HCT116 (cell line): ENCODE results near the gene DRAXIN. TPM values are rescaled to one million over a fixed set of nuclear protein-coding genes. Genes with fewer than 3 reads are reported as not detected.

Source experiments
- ATAC-seq: fragments of 200-7000 bp; cut with Tn5 transposase; 2 replicates; pipeline ENCODE4 v1.9.1; 2020; ENCODE audit warnings: mild to moderate bottlenecking, moderate library complexity
- BruUV-seq: library from RNA; stranded (reverse); fragments of 400-500 nt; replicated peaks from 2 replicates; lab custom pipeline; 2021; lab: Mats Ljungman, UMichigan
- CTCF ChIA-PET: fragments of 300-600 bp; sonication (Branson Sonifier 250); formaldehyde crosslinking; loops from one replicate; lab custom pipeline; 2021; ENCODE audit warnings: antibody characterized with exemption; lab: Charles Lee
- POLR2A ChIA-PET: fragments of 300-600, 350-600 bp; sonication (Branson Sonifier 250); formaldehyde crosslinking; loops from one replicate; lab custom pipeline; 2021; ENCODE audit warnings: antibody characterized with exemption; lab: Charles Lee
- RAD21 ChIA-PET, 2 experiments: fragments of 300-600 bp; sonication (Branson Sonifier 250); formaldehyde crosslinking; loops; one replicate each; lab custom pipeline; 2023; ENCODE audit warnings: low total read pairs in 2 of 2; ENCODE audit not compliant: uncharacterized antibody in 2 of 2, unreplicated experiment in 2 of 2, low non-redundant PET in 1 of 2; lab: Charles Lee
- DNase-seq: peaks from one replicate; pipeline ENCODE4 v3.0.0-alpha.2; 2010; ENCODE audit warnings: low read depth, low spot score
- H2AFZ ChIP-seq: fragments of 200-600 bp; shearing (Covaris generic), sonication (generic); 2 replicates; pipeline ENCODE4 v1.6.1; 2017; ENCODE audit warnings: low read depth, mixed run types, mixed read lengths, antibody characterized with exemption, low read length; ENCODE audit not compliant: poor library complexity, severe bottlenecking
- H3K27ac ChIP-seq: 2 replicates; pipeline ENCODE4 v1.5.1; 2012; ENCODE audit warnings: low read depth, low read length
- H3K27me3 ChIP-seq: fragments of 200-600 bp; sonication (generic); 2 replicates; pipeline ENCODE4 v1.6.1; 2016; ENCODE audit warnings: mixed run types, low read length, mixed read lengths; ENCODE audit not compliant: insufficient read depth
- H3K36me3 ChIP-seq, 2 experiments: fragments of 200-500 bp in 1 of 2; fragments of 200-600 bp in 1 of 2; sonication (Bioruptor generic) in 1 of 2; sonication (generic) in 1 of 2; 2 replicates each; pipeline versions ENCODE4 v1.5.1 to v1.6.1; 2014 to 2016; ENCODE audit warnings: low read length in 2 of 2, inconsistent platforms in 1 of 2, mixed read lengths in 1 of 2, mixed run types in 1 of 2; ENCODE audit not compliant: insufficient read depth in 2 of 2, control insufficient read depth in 1 of 2
- H3K4me1 ChIP-seq, 2 experiments: fragments of 200-600 bp in 1 of 2; sonication (generic) in 1 of 2; 2 replicates each; pipeline versions ENCODE4 v1.5.1 to v1.6.1; 2012 to 2017; ENCODE audit warnings: low read length in 2 of 2, inconsistent platforms in 1 of 2, mild to moderate bottlenecking in 1 of 2, mixed read lengths in 1 of 2, mixed run types in 1 of 2, moderate library complexity in 1 of 2; ENCODE audit not compliant: insufficient read depth in 2 of 2, control insufficient read depth in 1 of 2
- H3K4me2 ChIP-seq: fragments of 200-600 bp; sonication (generic); 2 replicates; pipeline ENCODE4 v1.6.1; 2017; ENCODE audit warnings: mixed run types, low read length, mixed read lengths
- H3K4me3 ChIP-seq, 2 experiments: fragments of 200-600 bp in 1 of 2; sonication (generic) in 1 of 2; replicated peaks in 1 of 2; 2 replicates each; pipeline ENCODE4 v1.5.1; 2011 to 2016; ENCODE audit warnings: low read length in 2 of 2, control low read depth in 1 of 2, low read depth in 1 of 2, mild to moderate bottlenecking in 1 of 2, mixed read lengths in 1 of 2, mixed run types in 1 of 2
- H3K79me2 ChIP-seq: fragments of 200-600 bp; sonication (generic); 2 replicates; pipeline ENCODE4 v1.6.1; 2017; ENCODE audit warnings: mild to moderate bottlenecking, mixed run types, low read length, moderate library complexity, mixed read lengths; ENCODE audit not compliant: insufficient read depth
- H3K9ac ChIP-seq: fragments of 200-600 bp; sonication (generic); 2 replicates; pipeline ENCODE4 v1.6.1; 2016; ENCODE audit warnings: low read length, mixed read lengths
- H3K9me2 ChIP-seq: fragments of 200-600 bp; sonication (generic), shearing (Covaris generic); 2 replicates; pipeline ENCODE4 v1.6.1; 2017; ENCODE audit warnings: mixed run types, mild to moderate bottlenecking, moderate library complexity; ENCODE audit not compliant: insufficient read depth
- H3K9me3 ChIP-seq, 2 experiments: fragments of 200-500 bp in 1 of 2; fragments of 200-600 bp in 1 of 2; sonication (Bioruptor generic) in 1 of 2; sonication (generic) in 1 of 2; 2 replicates each; pipeline ENCODE4 v1.6.1; 2014 to 2017; ENCODE audit warnings: low read length in 2 of 2, mixed read lengths in 2 of 2, inconsistent platforms in 1 of 2, low read depth in 1 of 2, mild to moderate bottlenecking in 1 of 2, mixed run types in 1 of 2, moderate library complexity in 1 of 2; ENCODE audit not compliant: control insufficient read depth in 1 of 2, insufficient read depth in 1 of 2
- H4K20me1 ChIP-seq: fragments of 200-600 bp; sonication (generic), shearing (Covaris generic); 2 replicates; pipeline ENCODE4 v1.6.1; 2017; ENCODE audit warnings: mixed run types, mild to moderate bottlenecking, moderate library complexity; ENCODE audit not compliant: insufficient read depth
- EGR1 ChIP-seq: IDR thresholded peaks from 2 replicates; pipeline ENCODE4 v1.6.1; 2012; ENCODE audit warnings: low read depth
- EZH2 ChIP-seq: fragments of 200-600 bp; sonication (generic); IDR thresholded peaks from 2 replicates; pipeline ENCODE4 v1.6.1; 2017; ENCODE audit warnings: antibody characterized with exemption, mixed run types
- JUND ChIP-seq: IDR thresholded peaks from 2 replicates; pipeline ENCODE4 v1.6.1; 2012
- POLR2AphosphoS5 ChIP-seq: IDR thresholded peaks from 2 replicates; pipeline ENCODE4 v1.6.1; 2011; ENCODE audit warnings: mild to moderate bottlenecking, low read depth, low read length, moderate library complexity
- TCF7L2 ChIP-seq: IDR thresholded peaks from 2 replicates; pipeline ENCODE4 v1.7.0; 2011; ENCODE audit warnings: borderline replicate concordance, inconsistent platforms; ENCODE audit not compliant: insufficient read depth, insufficient read length; ENCODE audit errors: extremely low read depth
- ZFX ChIP-seq: fragments of 450-650 bp; IDR thresholded peaks from 2 replicates; pipeline ENCODE4 v1.6.1; 2017
- intact Hi-C: fragments of 100-400 bp; cut with micrococcal nuclease; formaldehyde crosslinking; loops from 2 replicates; pipeline ENCODE4 v1.10.0; 2022
- total RNA-seq: library from RNA; stranded (reverse); gene quantifications from one replicate; pipeline ENCODE4 v1.2.1, GENCODE V29; 2021; ENCODE audit not compliant: unreplicated experiment
- TF ChIP-seq, protein P1 (sequence below), 3 experiments: fragments of 200-600 bp in 1 of 3; sonication (generic) in 1 of 3; IDR thresholded peaks in 2 of 3; conservative IDR thresholded peaks in 1 of 3; 2 replicates each; pipeline ENCODE4 v1.5.1; 2012 to 2017; ENCODE audit warnings: low read depth in 2 of 3, low read length in 2 of 3, antibody characterized with exemption in 1 of 3, borderline replicate concordance in 1 of 3, control low read depth in 1 of 3, mild to moderate bottlenecking in 1 of 3, mixed read lengths in 1 of 3, mixed run types in 1 of 3, moderate library complexity in 1 of 3; ENCODE audit not compliant: insufficient read depth in 1 of 3
- TF ChIP-seq, protein P2 (sequence below): IDR thresholded peaks from 2 replicates; pipeline ENCODE4 v1.6.1; 2012
- TF ChIP-seq, protein P3 (sequence below): IDR thresholded peaks from 2 replicates; pipeline ENCODE4 v1.6.1; 2012; ENCODE audit warnings: low read depth
- TF ChIP-seq, protein P4 (sequence below): IDR thresholded peaks from 2 replicates; pipeline ENCODE4 v1.6.1; 2011; ENCODE audit warnings: mild to moderate bottlenecking, low read length, moderate library complexity; ENCODE audit not compliant: insufficient replicate concordance; ENCODE audit errors: extremely low read depth
- TF ChIP-seq, protein P5 (sequence below): IDR thresholded peaks from 2 replicates; pipeline ENCODE4 v1.6.1; 2012

Gene DRAXIN
- total RNA-seq, 1 experiment from 2014 or later: 0.47 TPM

DNA sequence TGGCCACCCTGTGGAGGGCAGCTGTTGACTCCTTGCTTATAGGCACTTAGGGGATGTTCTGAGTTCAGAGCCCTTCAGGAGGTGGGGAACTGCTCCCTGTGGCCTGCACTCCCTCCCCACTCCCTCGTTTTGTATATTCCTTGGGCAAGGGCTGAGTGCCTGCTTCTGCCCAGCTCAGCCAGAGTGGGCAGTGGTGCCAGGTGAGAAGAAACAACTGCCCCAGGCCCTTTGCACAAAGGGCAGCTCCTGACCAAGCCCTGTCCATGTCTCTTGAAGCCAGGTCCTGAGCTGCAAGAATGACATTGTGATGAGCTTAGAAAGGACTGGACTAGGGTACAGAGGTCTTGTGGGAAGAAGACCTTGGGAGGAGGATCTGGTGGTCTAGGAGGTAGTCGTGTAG lies 46.6 kb downstream of the DRAXIN start:
- no peak for DNase-seq
- Histone ChIP-seq H3K79me2 (peaks cover 11% of the 10 kb centered on the region), H3K36me3 (no peaks in the 10 kb centered on the region), H3K9me3 (no peaks in the 10 kb centered on the region), H4K20me1 (no peaks in the 10 kb centered on the region), H3K4me1 (peaks cover 14 to 23% of the 10 kb centered on the region in 2 experiments), H2AFZ (no peak overlapping the region), H3K9ac (no peak overlapping the region), H3K4me2 (peak overlapping the region; percentile 93; the same call in 1 of the 2 replicates), H3K9me2 (no peaks in the 10 kb centered on the region), H3K4me3 (no peak overlapping the region), H3K27ac (no peak overlapping the region), H3K27me3 (no peaks in the 10 kb centered on the region)
- ChIA-PET CTCF (interaction anchor here (0.6 kb wide), 1 partner anchor 65 kb away, joined by 3 read pairs; no protein-coding TSS in a partner anchor), POLR2A (no interaction called here), RAD21 (no interaction called here)
- TF ChIP-seq POLR2AphosphoS5 (no peak), ZFX (no peak), EZH2 (no peak), JUND (no peak), TCF7L2 (no peak), EGR1 (no peak)
- TF ChIP-seq, protein P1, sequence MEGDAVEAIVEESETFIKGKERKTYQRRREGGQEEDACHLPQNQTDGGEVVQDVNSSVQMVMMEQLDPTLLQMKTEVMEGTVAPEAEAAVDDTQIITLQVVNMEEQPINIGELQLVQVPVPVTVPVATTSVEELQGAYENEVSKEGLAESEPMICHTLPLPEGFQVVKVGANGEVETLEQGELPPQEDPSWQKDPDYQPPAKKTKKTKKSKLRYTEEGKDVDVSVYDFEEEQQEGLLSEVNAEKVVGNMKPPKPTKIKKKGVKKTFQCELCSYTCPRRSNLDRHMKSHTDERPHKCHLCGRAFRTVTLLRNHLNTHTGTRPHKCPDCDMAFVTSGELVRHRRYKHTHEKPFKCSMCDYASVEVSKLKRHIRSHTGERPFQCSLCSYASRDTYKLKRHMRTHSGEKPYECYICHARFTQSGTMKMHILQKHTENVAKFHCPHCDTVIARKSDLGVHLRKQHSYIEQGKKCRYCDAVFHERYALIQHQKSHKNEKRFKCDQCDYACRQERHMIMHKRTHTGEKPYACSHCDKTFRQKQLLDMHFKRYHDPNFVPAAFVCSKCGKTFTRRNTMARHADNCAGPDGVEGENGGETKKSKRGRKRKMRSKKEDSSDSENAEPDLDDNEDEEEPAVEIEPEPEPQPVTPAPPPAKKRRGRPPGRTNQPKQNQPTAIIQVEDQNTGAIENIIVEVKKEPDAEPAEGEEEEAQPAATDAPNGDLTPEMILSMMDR (IDR thresholded peaks at IDR 0.05 in 2 of 3, conservative IDR thresholded peaks at IDR 0.05 in 1 of 3; ENCODE audit: borderline replicate concordance in 1 of 3, insufficient read depth in 1 of 3, low read depth in 2 of 3, low read length in 2 of 3): no peak
- TF ChIP-seq, protein P2, sequence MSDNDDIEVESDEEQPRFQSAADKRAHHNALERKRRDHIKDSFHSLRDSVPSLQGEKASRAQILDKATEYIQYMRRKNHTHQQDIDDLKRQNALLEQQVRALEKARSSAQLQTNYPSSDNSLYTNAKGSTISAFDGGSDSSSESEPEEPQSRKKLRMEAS: no peak
- TF ChIP-seq, protein P3, sequence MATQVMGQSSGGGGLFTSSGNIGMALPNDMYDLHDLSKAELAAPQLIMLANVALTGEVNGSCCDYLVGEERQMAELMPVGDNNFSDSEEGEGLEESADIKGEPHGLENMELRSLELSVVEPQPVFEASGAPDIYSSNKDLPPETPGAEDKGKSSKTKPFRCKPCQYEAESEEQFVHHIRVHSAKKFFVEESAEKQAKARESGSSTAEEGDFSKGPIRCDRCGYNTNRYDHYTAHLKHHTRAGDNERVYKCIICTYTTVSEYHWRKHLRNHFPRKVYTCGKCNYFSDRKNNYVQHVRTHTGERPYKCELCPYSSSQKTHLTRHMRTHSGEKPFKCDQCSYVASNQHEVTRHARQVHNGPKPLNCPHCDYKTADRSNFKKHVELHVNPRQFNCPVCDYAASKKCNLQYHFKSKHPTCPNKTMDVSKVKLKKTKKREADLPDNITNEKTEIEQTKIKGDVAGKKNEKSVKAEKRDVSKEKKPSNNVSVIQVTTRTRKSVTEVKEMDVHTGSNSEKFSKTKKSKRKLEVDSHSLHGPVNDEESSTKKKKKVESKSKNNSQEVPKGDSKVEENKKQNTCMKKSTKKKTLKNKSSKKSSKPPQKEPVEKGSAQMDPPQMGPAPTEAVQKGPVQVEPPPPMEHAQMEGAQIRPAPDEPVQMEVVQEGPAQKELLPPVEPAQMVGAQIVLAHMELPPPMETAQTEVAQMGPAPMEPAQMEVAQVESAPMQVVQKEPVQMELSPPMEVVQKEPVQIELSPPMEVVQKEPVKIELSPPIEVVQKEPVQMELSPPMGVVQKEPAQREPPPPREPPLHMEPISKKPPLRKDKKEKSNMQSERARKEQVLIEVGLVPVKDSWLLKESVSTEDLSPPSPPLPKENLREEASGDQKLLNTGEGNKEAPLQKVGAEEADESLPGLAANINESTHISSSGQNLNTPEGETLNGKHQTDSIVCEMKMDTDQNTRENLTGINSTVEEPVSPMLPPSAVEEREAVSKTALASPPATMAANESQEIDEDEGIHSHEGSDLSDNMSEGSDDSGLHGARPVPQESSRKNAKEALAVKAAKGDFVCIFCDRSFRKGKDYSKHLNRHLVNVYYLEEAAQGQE: no peak
- TF ChIP-seq, protein P4, sequence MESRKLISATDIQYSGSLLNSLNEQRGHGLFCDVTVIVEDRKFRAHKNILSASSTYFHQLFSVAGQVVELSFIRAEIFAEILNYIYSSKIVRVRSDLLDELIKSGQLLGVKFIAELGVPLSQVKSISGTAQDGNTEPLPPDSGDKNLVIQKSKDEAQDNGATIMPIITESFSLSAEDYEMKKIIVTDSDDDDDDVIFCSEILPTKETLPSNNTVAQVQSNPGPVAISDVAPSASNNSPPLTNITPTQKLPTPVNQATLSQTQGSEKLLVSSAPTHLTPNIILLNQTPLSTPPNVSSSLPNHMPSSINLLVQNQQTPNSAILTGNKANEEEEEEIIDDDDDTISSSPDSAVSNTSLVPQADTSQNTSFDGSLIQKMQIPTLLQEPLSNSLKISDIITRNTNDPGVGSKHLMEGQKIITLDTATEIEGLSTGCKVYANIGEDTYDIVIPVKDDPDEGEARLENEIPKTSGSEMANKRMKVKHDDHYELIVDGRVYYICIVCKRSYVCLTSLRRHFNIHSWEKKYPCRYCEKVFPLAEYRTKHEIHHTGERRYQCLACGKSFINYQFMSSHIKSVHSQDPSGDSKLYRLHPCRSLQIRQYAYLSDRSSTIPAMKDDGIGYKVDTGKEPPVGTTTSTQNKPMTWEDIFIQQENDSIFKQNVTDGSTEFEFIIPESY: no peak
- TF ChIP-seq, protein P5, sequence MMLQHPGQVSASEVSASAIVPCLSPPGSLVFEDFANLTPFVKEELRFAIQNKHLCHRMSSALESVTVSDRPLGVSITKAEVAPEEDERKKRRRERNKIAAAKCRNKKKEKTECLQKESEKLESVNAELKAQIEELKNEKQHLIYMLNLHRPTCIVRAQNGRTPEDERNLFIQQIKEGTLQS: no peak
- intact Hi-C loops: no loop called here
- BruUV-seq: no TSS peak
- no peak for ATAC-seq
